Skeletal muscle cell (primary cell): Measurements from ENCODE around the gene DPY19L1.
"Not testable (repeated sequence)": the region's sequence is repeated elsewhere in the genome, so short reads cannot be mapped to it uniquely, and the experiment has no call there.

ENCODE experiments used
- DNase-seq: peaks from one replicate; pipeline ENCODE4 v3.0.0-alpha.2; 2010; ENCODE audit warnings: low read depth
- H3K4me3 ChIP-seq: 2 replicates; pipeline ENCODE4 v1.5.1; 2011; ENCODE audit warnings: low read depth, mild to moderate bottlenecking, control low read depth, low read length, moderate library complexity

The DPY19L1 gene

DNA sequence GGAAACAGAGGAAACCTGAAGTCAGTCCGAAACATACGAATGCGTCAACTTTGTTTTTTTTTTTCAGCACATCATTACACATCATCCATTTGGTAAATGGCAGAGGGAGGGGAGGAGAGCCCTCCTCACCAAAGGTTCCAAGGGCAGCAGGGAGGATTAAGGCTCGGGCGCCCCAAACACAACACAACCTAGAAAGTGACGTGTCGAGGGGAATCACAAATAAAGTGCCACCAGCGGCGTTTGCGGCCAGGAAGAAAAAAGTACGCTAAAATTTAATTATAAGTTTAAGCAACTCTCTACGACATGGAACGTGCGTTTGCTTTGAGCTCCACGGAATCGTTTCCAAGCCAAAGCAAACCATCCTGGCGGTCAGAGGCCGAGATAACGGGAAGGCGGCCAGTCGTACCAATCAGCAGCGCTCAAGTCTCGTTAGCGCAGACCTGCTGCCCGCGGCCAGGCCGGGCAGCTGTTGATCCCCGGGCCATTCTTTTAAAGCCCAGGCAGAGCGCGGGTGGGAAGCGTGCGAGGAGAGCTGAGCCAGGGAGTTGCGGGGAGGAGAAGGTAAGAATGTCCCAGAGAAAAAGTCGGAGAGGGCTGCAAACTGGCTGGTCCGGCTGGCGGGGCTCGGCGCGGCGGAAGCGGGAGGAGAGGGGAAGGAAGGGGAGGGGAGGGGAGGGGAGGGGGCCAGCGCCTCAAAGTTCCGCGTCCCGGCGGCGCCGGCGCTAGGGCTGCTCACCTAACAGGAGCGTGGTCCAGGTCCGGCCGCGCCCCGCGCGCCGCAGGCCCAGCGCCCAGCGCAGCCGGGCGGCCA, 719 bp downstream of the DPY19L1 start:
- DNase-seq: peak; percentile 16
- H3K4me3 ChIP-seq: peak overlapping the region; percentile 75

DNA sequence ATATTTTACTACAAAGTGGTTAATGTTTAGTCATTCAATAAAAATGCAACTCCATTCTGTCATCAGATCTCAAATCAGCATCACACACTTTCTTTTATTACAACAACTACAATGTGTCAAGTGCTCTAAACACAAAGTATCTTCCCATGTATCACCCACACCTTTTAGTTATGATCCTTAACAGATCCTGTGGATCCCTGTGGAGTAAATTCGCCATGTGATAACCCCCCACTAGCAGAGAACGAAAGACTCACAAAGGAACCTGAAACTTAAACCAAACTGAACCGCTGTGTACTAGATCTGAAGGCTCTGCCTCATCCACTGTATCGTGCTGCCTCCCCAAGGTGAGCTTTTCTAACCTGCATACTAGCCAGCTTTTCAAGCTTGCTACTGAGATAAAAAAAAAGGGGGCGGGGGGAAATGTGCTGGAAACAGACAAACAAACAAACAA, 1.7 kb downstream of the DPY19L1 start:
- no peak for DNase-seq
- peak overlapping the region; percentile 75 for H3K4me3 ChIP-seq

DNA sequence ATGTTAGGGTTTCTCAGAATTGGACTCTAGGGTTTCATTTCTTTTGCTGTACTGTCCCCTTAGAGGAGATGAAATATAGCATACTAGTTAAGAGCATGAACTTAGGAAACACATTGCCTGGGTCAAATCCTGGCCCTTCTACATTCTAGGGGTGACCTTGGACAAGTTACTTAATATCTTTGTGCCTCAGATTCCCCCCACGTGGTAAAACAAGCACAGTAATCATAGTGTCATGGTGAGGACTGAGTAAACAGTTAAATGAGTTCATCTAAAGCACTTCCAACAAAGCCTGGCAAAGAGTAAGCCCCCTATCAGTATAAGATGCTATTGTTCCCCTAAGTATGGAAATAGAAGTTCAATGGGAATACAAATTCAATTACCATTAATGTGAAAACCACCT, 5.1 kb downstream of the DPY19L1 start:
- DNase-seq: no peak
- H3K4me3 ChIP-seq: no peak overlapping the region

DNA sequence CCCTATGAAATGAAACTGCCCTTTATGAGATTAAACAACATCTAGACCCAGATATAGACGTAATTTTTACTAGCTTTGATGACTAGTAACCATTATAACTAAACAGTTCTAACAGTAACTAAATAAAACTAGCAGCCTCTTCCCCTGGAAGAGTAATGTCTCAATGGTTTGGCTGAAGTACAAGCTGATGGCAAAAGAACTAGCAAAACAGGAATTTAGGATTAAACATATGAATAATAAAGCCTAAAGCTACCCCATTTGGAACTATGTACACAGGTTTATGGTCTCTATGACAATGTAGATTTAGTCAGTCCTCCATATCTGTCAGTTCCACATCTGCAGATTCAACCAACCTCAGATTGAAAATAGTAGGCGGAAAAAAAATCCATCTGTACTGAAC, 6.4 kb downstream of the DPY19L1 start:
- no peak for DNase-seq
- H3K4me3 ChIP-seq: no peak overlapping the region

DNA sequence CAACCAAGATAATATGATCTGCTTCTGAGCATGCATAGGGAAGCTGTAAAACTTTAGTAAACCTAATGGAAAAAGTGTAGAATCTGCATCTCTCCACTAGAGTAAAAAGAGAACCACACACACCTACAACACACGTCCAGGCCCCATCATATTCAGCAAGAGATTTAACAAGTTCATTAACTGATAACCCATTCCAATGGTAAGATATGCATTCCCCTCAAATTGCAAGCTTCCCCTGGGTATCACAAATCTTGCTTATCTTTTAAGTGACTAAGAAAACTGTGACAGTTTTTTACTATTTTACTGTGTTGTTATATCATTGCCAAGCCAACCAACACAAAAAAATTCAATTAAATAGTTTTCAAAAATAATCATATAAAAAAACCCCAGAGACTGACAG, 8.0 kb downstream of the DPY19L1 start:
- no peak for DNase-seq
- H3K4me3 ChIP-seq: no peak overlapping the region

DNA sequence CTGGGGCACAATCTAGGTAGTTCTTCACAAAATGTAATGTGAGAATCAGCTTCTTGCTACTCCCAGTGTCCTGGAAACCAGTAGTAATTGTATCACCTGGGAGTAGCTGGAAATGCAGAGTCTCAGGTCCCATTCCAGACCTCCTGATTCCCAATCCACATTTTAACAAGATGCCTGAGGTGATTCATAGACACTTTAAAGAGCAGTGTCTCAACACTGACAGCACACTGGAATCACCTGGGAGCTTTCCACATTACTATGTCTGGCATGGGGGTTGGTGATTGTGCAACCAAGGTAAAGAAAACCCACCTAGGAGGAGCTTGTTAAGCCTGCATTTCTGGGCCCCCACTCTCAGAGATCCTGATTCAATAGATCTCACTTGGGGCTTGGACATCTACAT, 11.1 kb downstream of the DPY19L1 start:
- no peak for DNase-seq
- H3K4me3 ChIP-seq: no peak overlapping the region

DNA sequence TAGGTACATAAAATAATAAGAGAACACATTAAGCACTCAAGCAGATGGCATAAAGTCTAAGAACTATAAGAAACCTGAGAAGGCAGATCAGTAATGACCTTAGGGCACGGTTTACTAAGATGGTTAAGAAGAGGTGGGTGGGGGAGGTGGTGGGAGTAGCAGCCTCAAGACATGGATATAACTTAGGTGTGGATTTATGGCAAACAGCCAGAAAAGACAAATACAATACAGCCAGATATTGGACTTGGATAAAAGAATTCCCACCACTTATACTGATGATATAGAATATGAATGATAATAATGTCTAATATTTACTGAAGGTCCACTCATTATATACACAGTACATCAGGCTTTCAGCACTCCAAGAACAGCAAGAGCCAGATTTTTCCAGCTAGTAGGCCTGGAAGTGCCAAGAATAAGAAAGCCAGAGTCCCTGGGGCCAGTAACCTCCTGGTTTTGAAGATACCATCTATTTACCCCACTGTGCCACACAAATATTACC, 11.9 kb downstream of the DPY19L1 start:
- no peak overlapping the region for H3K4me3 ChIP-seq
- DNase-seq: no peak

DNA sequence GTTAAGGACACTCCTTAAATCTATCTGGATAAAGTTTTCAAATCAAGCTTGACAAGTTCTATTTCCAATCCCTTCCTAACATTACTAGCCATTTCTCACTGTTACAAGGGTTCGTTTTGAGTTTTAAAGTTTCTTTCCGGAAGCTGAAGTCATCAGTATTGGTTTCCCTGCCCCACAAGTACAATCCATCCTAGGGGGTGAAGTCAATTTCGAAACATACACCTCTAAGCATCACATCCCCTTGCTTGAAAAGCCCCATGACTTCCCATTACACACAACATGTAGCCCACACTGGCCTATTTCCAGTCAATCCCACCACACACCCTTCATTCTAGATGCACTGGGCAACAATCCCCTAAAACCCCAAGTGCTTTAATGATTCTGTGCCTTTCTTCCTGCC, 13.0 kb downstream of the DPY19L1 start:
- H3K4me3 ChIP-seq: no peak overlapping the region
- DNase-seq: no peak

DNA sequence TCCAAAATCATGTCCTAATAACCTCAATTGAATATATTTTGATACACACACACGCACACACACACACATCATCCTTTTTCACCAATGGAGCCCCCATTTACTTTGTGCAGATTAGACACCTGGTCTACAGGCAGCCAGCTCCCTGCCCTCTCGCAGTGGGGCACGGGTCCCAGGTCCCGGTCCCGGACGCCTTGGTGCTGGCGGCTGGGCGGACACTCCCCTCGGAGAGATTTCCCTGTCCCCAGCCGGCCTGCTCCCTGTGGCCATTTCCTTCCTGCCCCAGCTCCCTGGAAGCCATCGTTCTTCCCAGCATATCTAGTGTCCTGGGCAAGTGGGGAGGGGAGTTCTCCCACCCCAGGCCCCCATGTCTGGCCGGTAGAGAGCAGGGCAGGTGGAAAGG, 14.6 kb downstream of the DPY19L1 start:
- no peak for DNase-seq
- no peak overlapping the region for H3K4me3 ChIP-seq

DNA sequence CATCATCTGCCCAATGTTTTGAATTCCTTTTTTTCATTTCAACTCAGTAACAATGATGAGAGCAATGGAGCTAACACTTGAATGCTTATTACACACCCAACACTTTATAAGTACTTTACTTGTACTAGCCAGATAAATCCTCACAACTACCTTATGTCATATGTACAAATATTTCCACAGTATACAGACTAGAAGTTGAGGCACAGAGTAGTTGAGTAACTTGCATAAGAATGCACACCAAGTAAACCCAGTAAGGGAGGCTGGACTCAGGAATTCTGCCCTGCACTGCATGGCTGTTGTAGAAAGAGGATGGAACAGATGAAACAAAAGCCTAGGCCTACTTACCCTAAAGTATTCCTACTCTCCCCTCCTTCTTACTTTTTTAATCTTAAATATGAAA, 15.8 kb downstream of the DPY19L1 start:
- H3K4me3 ChIP-seq: no peak overlapping the region
- DNase-seq: no peak

DNA sequence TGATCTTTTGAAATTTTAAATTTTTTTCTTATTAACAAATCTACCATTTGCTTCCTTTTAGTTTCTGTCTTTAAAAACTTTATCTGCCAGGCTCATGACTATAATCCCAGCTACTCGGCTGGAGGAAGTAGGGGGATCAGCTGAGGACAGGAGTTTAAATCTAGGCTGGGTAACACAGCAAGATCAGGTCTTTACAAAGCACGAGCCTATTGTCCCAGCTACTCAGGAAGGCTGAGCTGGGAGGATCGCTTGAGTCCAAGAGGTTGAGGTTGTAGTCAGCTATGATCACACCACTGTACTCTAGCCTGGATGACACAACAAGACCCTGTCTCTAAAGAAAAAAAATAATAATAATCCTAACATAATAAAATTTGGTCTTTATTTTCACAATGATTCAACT, 17.5 kb downstream of the DPY19L1 start:
- H3K4me3 ChIP-seq: no peak overlapping the region
- DNase-seq: no peak

DNA sequence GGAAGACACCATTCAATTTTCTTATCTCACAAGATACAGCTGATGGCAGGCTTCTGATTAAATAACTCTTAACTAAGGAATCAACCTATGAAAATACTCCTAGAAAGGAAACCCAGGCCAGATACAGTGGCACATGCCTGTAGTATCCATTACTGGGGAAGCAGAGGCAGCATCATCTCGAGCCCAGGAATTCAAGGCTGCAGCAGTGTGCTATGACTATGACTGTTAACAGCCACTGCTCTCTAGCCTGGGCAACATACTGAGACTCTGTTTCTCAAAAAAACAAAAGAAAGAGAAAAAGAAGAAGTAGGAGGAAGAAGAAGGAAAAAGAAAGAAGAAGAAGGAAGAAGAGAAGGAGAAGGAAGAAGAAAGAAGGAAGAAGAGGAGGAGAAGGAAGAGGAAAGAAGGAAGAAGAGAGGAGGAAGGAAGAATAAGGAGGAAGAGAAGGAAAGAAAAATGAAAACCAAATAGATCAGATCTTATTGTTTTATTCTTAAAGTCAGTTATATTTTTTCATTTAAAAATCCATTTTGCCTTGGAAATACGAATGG, 18.0 kb downstream of the DPY19L1 start:
- no peak overlapping the region for H3K4me3 ChIP-seq
- DNase-seq: no peak

DNA sequence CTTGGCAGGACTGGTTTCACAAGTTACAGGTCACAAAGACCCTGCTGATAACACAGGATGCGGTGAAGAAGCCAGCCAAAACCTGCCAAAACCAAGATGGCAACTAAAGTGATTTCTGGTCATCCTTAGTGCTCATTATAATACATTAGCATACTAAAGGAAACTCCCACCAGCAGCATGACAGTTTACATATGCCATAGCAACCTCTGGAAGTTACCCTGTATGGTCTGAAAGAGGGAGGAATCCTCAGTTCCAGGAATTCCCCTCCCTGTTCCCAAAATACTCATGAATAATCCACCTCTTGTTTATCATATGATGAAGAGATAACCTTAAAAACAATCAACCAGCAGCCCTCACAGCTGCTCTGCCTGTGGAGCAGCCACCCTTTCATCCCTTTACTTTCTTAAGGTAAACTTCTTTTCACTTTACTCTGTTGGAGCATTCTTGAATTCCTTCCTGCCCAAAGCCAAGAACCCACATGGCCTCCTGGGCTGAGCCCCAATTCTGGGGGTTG, 21.9 kb downstream of the DPY19L1 start:
- H3K4me3 ChIP-seq: no peak overlapping the region
- DNase-seq: no peak

DNA sequence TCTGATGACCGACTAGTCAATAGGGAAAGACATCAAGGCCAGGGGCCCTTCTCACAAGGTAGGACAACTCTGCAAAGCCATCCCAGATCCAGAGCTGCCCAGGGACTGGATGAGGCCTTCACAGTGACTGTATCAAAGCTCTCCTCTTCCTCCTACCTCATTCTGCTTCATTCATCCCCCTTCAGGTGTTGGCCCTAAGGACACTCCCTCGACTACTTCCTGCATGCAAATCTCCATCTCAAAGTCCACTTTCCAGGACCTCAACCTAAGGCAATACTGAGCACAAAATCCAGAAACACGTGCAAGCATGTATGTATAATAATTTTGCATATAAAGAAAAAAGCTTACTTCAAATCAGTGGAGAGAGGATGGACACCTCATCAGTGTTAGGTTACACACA, 25.1 kb downstream of the DPY19L1 start:
- DNase-seq: no peak

DNA sequence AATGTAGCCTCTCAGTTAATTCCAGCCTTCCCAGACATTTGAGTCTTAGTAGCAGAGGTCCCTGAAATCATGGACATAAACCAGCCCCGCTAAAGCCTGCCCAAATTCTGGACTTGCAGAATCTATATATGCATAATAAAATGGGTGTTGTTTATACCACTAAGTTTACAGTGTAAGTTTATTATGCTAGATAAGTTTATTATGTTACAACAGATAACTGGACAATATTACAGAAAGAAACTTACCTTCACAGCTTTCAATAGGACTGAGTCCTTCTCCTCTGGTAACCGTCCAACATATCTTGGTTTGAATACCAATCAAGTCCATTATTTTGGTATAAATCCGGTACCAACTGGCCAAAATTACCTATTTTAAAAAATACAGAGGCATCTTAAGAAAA, 26.2 kb downstream of the DPY19L1 start:
- DNase-seq: no peak
- no peak overlapping the region for H3K4me3 ChIP-seq

More for the DNA sequence above, 25.1 kb downstream of the DPY19L1 start:
- no peak overlapping the region for H3K4me3 ChIP-seq

DNA sequence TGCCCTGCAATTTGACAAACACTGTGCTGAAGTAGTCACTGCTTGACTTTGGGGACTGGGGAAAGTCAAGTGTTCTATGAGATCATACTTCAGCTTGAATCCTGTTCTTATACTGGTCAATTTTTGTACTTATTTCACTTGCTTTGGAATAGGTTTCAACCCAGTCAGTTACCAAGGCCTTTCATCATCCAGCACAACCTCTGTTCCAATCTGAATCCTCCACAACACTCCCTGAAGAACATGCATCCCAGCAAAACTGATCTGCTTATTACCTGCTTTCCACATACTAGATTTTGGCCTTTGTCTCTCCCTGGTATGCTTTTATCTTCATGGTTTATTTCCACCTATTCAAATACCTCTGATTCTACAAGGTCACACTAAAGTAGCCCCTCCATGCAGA, 29.5 kb downstream of the DPY19L1 start:
- H3K4me3 ChIP-seq: no peak overlapping the region
- DNase-seq: no peak

DNA sequence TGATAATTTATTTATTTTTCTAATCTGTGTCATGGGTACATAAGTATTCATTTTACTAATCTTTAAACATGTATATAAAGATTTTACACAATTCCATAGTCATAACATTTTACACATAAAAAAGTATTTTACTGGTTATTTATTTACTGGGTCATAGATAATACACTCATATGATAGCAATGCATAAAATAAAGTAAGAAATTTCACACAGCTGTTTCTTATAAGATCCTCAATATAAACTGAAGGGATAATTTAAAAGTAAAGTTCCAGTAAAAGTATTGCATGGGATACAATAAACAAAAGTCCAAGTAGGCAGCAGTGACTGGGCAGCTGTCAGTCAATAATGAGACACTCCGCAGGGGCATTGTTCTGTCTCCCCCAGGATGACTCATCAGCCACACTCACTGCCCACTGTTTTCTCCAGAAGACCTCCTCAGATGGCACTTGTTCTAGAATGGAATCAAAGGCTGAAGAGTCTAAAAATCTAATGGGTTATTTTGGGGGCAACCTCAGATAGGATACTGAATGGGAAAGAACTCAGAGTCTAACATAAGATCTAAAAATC, 32.7 kb downstream of the DPY19L1 start:
- H3K4me3 ChIP-seq: no peak overlapping the region
- peak; percentile 9 for DNase-seq

DNA sequence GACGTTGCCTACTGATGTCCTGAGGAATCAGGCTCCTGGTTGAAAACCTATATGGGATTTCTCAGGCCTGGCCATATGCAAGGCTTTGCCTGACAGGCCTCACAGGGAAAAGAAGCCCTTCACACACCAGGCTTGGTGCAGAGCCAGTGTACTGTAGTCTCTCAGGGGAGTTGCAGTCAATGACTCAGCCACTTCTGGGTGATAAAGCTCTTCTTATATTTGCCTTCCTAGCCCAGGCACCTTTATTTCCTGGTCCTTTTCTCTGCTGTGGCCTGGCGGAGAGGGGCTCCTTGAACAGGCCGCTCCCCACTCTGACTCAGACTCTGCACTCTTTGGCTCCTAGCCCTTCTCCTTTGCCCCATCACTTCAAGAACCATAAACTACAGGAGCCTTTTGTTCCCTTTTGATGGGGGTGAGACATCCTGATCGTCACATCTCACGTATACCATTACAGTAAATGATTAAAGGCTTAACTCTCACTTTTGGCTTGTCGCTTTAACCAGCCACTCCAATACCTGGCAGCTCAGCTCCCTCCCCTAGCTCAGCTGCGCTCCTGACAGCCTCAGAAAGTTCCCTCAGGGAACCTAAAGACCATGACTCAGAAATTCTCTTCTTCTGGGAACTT, 33.5 kb downstream of the DPY19L1 start:
- DNase-seq: peak; percentile 89
- no peak overlapping the region for H3K4me3 ChIP-seq

DNA sequence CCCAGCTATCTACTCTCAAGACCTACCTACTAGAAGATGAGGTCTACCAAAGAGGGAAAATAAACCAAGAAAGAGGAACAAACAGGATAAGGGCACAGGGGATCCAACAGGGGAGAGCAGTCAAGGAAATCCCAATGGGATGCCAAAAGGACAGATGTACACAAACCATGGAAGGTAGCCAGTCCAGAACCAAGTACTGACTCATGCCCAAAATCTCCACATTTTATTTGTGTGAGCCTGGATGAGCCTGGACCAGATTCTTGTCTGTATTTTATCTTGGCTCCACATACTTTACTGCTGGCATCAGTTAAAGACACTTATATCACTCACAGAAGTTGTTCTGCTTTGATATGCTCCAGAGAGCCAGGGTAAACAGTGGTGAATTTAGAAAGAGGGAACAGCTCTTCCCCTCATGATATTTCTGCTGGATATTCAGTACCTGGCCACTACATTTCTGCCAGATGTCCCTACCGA, 34.1 kb downstream of the DPY19L1 start:
- H3K4me3 ChIP-seq: not testable (repeated sequence)
- peak; percentile 41 for DNase-seq

DNA sequence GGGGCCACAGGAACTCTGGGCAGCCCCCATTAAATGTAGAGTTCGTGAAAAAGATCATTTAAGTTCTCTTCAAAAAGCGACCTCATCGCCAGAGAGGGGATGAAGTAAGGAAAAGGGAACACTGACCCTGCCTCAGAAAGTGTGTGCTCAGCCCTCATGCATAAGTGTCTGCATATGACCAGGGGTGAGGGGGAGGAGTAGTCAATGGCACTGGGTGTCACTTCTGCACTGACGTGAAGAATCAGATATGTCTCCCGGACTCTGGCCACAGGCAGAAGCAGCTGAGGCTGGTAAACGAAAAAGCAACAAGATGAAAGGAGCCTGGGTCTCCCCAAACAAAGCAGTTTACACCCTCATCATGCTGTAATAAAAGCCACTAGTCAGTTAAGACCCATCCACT, 39.0 kb downstream of the DPY19L1 start:
- DNase-seq, H3K4me3 ChIP-seq: not testable (repeated sequence)
